Measurements from ENCODE around the gene N4BP3. TPM values are rescaled to one million over a fixed set of nuclear protein-coding genes. Genes with fewer than 3 reads are reported as not detected.
"Not testable (repeated sequence)": the region's sequence is repeated elsewhere in the genome, so short reads cannot be mapped to it uniquely, and the experiment has no call there.

Gene N4BP3
- total RNA-seq, 1 donor from 2014 or later = 7.9 TPM

- Histone ChIP-seq H3K4me3 (no peak overlapping the region), H3K36me3 (no peaks in the 10 kb centered on the region), H3K9me3 (no peaks in the 10 kb centered on the region), H3K27me3 (ENCODE audit: low read depth) (peaks cover 10% of the 10 kb centered on the region), H3K4me1 (peaks cover 11% of the 10 kb centered on the region), H3K27ac (peak overlapping the region; percentile 6)
- intact Hi-C loops (cut with DNase I) = no loop called here
- DNase-seq = no peak
- TF ChIP-seq CTCF (IDR thresholded peaks at IDR 0.05) = no peak
- peak in 1 of 2 donors; percentile 12 for ATAC-seq
Measured at GRCh38 chr5:178123966-178124925, 10.9 kb downstream of the N4BP3 start.

- no peak for ATAC-seq
- peaks cover 11% of the 10 kb centered on the region for H3K4me1 ChIP-seq
- intact Hi-C loops (cut with DNase I) = no loop called here
- DNase-seq = no peak
- H3K27me3 ChIP-seq (ENCODE audit: low read depth) = peaks cover 10% of the 10 kb centered on the region
- TF ChIP-seq CTCF (IDR thresholded peaks at IDR 0.05) = no peak
- no peak overlapping the region for H3K27ac ChIP-seq
- H3K36me3 ChIP-seq = no peaks in the 10 kb centered on the region
- no peak overlapping the region for H3K4me3 ChIP-seq
- H3K9me3 ChIP-seq = no peaks in the 10 kb centered on the region
Measured at GRCh38 chr5:178125253-178125906, 12.0 kb downstream of the N4BP3 start.

- no peak for ATAC-seq
- no peak overlapping the region for H3K4me3 ChIP-seq
- no peak for DNase-seq
- H3K4me1 ChIP-seq = peaks cover 4% of the 10 kb centered on the region
- no peak for TF ChIP-seq CTCF (IDR thresholded peaks at IDR 0.05)
- intact Hi-C loops (cut with DNase I) = no loop called here
- no peaks in the 10 kb centered on the region for H3K27me3 ChIP-seq (ENCODE audit: low read depth)
- peak overlapping the region; percentile 36 for H3K27ac ChIP-seq
- H3K36me3 ChIP-seq = no peaks in the 10 kb centered on the region
- no peaks in the 10 kb centered on the region for H3K9me3 ChIP-seq
Measured at GRCh38 chr5:178126556-178126955, 13.2 kb downstream of the N4BP3 start.

- H3K4me1 ChIP-seq; ATAC-seq; H3K36me3 ChIP-seq; intact Hi-C loops (cut with DNase I); DNase-seq; H3K4me3 ChIP-seq; H3K27me3 ChIP-seq (ENCODE audit: low read depth); H3K9me3 ChIP-seq: not testable (repeated sequence)
- peak overlapping the region; percentile 36 for H3K27ac ChIP-seq
Measured at GRCh38 chr5:178127300-178128009, 14.1 kb downstream of the N4BP3 start.

- Histone ChIP-seq H3K27ac (no peak overlapping the region), H3K4me1 (peaks cover 8% of the 10 kb centered on the region), H3K27me3 (ENCODE audit: low read depth) (no peaks in the 10 kb centered on the region), H3K9me3 (no peaks in the 10 kb centered on the region), H3K4me3 (no peak overlapping the region), H3K36me3 (peaks cover 7% of the 10 kb centered on the region)
- no peak for TF ChIP-seq CTCF (IDR thresholded peaks at IDR 0.05)
- intact Hi-C loops (cut with DNase I) = no loop called here
- no peak for DNase-seq
- no peak for ATAC-seq
Measured at GRCh38 chr5:178129296-178129695, 16.0 kb downstream of the N4BP3 start.

- Histone ChIP-seq H3K4me3 (peak overlapping the region; percentile 80), H3K27ac (peak overlapping the region; percentile 94), H3K36me3 (peaks cover 11% of the 10 kb centered on the region)
- intact Hi-C loops (cut with DNase I); H3K4me1 ChIP-seq; H3K27me3 ChIP-seq (ENCODE audit: low read depth); DNase-seq; H3K9me3 ChIP-seq: not testable (repeated sequence)
- peak; percentile 36 to 41 for ATAC-seq
Measured at GRCh38 chr5:178130234-178130575, 16.9 kb downstream of the N4BP3 start.
